Hair follicular keratinocyte (primary cell): Measurements from ENCODE around the gene BCL2L14. TPM values are rescaled to one million over a fixed set of nuclear protein-coding genes. Genes with fewer than 3 reads are reported as not detected.

Experiments used
- total RNA-seq: library from RNA; depleted of rRNA; stranded (reverse); fragments of >200 nt; gene quantifications from 2 replicates; pipeline ENCODE4 v1.2.3, GENCODE V29; 2015

Gene BCL2L14
- not detected in 2 replicates for total RNA-seq

GRCh38 chr12:12070674-12071656 is at the start of gene BCL2L14:
Gene BCL2L14 (plus strand): TSS chr12:12070939. CDS start chr12:12079306, 8,367 bp downstream.

Other genes starting within 250 kb of the BCL2L14 start
- 7.4 TPM in 2 replicates for gene LRP6, start 196.1 kb downstream of the BCL2L14 start, total RNA-seq